Skeletal muscle satellite cell (primary cell): ENCODE data around the gene EAF2. TPM values are rescaled to one million over a fixed set of nuclear protein-coding genes. Genes with fewer than 3 reads are reported as not detected.

Experiments
- H3K27me3 ChIP-seq: 2 replicates; pipeline ENCODE4 v1.7.0; 2013; ENCODE audit warnings: low read length; ENCODE audit not compliant: control insufficient read depth, insufficient read depth
- H3K36me3 ChIP-seq: 2 replicates; pipeline ENCODE4 v1.7.0; 2013; ENCODE audit warnings: mild to moderate bottlenecking, control low read depth, low read length; ENCODE audit not compliant: insufficient read depth
- H3K4me1 ChIP-seq: 2 replicates; pipeline ENCODE4 v1.7.0; 2013; ENCODE audit warnings: low read length; ENCODE audit not compliant: control insufficient read depth, insufficient read depth
- H3K4me2 ChIP-seq: 2 replicates; pipeline ENCODE4 v1.7.0; 2013; ENCODE audit warnings: mild to moderate bottlenecking, low read length
- H3K4me3 ChIP-seq: 2 replicates; pipeline ENCODE4 v1.7.0; 2013; ENCODE audit warnings: low read length
- H3K9ac ChIP-seq: 2 replicates; pipeline ENCODE4 v1.7.0; 2013; ENCODE audit warnings: mild to moderate bottlenecking, low read depth, low read length, moderate library complexity
- H3K9me3 ChIP-seq: replicated peaks from 2 replicates; pipeline ENCODE4 v1.7.0; 2013; ENCODE audit warnings: mild to moderate bottlenecking, control low read depth, low read length
- total RNA-seq: library from RNA; depleted of rRNA; stranded (reverse); fragments of >200 nt; gene quantifications from 2 replicates; pipeline ENCODE4 v1.2.3, GENCODE V29; 2012; rRNA removed

EAF2 gene
- total RNA-seq = 2.0 and 2.2 TPM in 2 replicates

DNA sequence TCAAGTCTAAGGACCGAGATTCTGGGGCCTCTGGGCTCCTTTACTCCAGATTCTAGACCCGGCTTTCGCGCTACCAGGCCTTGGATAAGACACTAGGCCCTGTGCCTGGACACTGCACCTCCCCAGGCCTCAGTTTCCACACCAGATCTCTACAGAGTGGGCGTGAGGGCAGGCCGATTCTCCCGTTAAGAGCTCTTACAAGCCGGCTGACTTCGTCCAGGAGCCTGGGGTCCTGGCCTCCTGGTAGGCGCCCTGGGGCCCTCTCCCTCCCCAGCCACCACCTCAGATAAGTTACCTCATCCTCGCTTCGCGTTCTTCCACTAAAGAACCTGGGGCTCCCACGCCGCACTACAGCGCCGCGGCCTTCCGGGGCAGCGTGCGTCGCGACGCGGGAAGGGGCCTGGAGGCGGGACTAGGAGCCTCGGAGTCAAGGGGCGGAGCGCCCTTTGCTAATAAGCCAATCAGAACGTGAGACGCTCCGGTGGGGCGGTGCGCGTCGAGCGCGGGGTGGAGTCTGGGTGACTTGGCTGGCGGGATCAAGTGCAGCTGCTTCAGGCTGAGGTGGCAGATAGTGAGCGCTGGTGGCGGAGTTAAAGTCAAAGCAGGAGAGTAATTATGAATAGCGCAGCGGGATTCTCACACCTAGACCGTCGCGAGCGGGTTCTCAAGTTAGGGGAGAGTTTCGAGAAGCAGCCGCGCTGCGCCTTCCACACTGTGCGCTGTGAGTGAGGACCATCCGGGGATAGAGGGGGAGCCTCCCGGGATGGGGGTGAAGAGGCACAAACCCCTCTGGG is at the start of gene EAF2, which contains the start of gene IQCB1:
TSS of gene EAF2 (plus strand) at position 539 of the 794 bp plus-strand sequence. CDS start at position 616, 77 bp downstream.
TSS of gene IQCB1 (minus strand) at position 390 of the 794 bp plus-strand sequence. CDS start 6,100 bp downstream, outside the sequence.
- peaks cover 8% of the 10 kb centered on the region for H3K4me1 ChIP-seq
- no peaks in the 10 kb centered on the region for H3K27me3 ChIP-seq
- H3K9ac ChIP-seq = peak within 1 kb of the TSS; percentile 92
- peaks cover 3% of the 10 kb centered on the region for H3K36me3 ChIP-seq
- H3K9me3 ChIP-seq = no peaks in the 10 kb centered on the region
- peak within 1 kb of the TSS; percentile 88 for H3K4me2 ChIP-seq
- peak within 1 kb of the TSS; percentile 87 for H3K4me3 ChIP-seq

DNA sequence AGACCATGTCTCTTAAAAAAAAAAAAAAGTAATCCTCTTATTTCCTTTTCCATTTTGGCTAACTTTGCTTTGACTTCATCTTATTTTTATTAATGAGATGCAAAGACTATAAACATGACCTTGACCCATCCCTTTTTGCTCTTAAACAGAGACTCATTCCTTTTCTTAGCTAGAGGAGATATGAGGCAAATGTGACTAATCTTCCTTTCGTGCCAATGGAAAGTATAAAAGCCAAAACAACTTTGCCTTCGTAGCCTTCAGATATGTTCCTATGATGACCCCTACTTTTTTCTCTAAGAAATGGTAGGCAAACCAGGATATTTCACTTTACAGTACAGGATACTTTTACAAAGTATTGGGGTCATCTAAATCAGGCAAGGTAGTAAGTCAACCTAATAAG is 48.5 kb upstream of the EAF2 start:
- peaks cover 6% of the 10 kb centered on the region for H3K4me1 ChIP-seq
- no peaks in the 10 kb centered on the region for H3K27me3 ChIP-seq
- H3K4me2 ChIP-seq = no peak overlapping the region
- no peak overlapping the region for H3K4me3 ChIP-seq
- H3K9ac ChIP-seq = no peak overlapping the region
- H3K36me3 ChIP-seq = peaks cover 29% of the 10 kb centered on the region
- H3K9me3 ChIP-seq = no peaks in the 10 kb centered on the region

DNA sequence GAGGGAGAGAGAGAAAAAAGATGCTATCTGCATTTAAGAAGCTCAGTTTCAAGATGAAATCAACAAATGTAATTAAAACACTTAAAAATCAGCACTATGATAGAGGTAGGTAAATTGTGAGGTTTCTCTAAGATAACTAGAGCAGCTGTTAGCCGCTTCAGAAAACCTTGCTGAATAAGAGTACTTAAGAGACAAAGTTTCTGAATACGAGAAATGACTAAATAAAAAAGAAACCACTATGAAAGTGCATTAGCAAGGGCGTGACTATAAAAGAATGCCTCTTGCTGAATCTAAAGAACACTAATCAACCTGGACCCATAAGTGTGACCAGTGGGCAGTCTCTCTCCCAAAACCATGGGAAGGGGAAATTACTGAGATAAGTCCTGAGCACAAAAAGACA is 41.9 kb upstream of the EAF2 start:
- no peaks in the 10 kb centered on the region for H3K4me1 ChIP-seq
- no peak overlapping the region for H3K9ac ChIP-seq
- no peaks in the 10 kb centered on the region for H3K9me3 ChIP-seq
- H3K36me3 ChIP-seq = peaks cover 24% of the 10 kb centered on the region
- no peaks in the 10 kb centered on the region for H3K27me3 ChIP-seq
- no peak overlapping the region for H3K4me3 ChIP-seq
- no peak overlapping the region for H3K4me2 ChIP-seq

DNA sequence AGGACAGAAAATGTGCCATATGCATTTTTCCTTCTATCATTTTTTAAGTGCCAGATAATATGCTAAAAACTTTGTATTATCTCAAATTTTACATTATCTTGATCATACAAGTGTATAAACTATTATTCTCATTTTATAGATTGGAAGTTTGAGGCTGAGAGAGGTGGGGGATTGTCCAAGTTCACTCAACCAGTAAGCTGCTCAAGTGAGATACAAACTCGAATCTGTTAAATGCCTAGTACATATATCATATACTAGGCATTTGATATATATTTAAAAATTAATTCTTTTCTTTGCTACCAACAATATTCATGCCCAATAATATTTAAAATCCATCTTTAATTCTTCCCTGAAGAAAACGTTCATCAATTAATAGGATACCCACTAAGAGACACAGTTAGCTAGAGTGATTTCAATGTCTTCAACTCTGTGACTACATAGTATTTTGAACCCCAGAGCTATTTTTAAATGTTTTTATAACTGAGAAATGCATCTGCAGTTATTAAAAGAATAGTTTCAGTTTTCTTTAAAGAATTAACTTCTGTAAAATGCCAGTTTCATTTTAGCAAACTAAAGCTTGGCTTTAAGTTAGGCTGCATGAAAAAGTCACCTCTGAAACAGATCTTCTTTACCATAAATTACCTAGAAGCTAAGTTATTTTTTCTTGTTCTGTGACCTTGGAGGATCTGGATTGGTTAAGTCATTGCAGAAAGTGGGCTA is 40.6 kb upstream of the EAF2 start:
- no peaks in the 10 kb centered on the region for H3K27me3 ChIP-seq
- H3K4me3 ChIP-seq = no peak overlapping the region
- H3K4me1 ChIP-seq = no peaks in the 10 kb centered on the region
- H3K9me3 ChIP-seq = no peaks in the 10 kb centered on the region
- H3K36me3 ChIP-seq = peaks cover 14% of the 10 kb centered on the region
- H3K9ac ChIP-seq = no peak overlapping the region
- no peak overlapping the region for H3K4me2 ChIP-seq

DNA sequence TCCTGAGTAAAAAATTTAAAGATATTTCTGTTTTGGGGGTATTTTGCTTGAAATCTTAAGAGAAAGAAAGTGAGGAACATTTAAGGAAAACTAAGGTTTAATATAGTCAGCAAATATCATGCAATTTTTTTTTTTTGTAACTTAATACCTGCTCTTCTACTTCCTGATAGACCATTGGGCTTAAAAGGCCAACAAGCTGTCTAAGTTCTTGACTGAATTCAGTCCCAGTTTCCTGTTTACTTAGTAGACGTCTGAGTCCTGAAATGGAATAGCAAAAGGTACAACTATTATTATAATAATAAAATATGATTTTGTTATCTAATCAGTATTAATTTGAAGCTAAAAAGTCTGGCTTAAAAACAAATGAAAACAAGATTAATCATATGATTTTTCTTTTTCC is 38.0 kb upstream of the EAF2 start:
- no peaks in the 10 kb centered on the region for H3K9me3 ChIP-seq

GRCh38 chr3:121800906-121801305 is 34.1 kb upstream of the EAF2 start:
- Histone ChIP-seq H3K9me3 (no peaks in the 10 kb centered on the region), H3K27me3 (no peaks in the 10 kb centered on the region), H3K4me2 (no peak overlapping the region), H3K4me3 (no peak overlapping the region), H3K4me1 (no peaks in the 10 kb centered on the region), H3K9ac (no peak overlapping the region), H3K36me3 (peaks cover 14% of the 10 kb centered on the region)

More for the DNA sequence above, 38.0 kb upstream of the EAF2 start:
- H3K4me1 ChIP-seq = no peaks in the 10 kb centered on the region
- H3K9ac ChIP-seq = no peak overlapping the region
- H3K4me2 ChIP-seq = no peak overlapping the region
- H3K27me3 ChIP-seq = no peaks in the 10 kb centered on the region
- peaks cover 12% of the 10 kb centered on the region for H3K36me3 ChIP-seq
- H3K4me3 ChIP-seq = no peak overlapping the region

- Histone ChIP-seq H3K36me3 (peaks cover 11% of the 10 kb centered on the region), H3K4me2 (no peak overlapping the region), H3K4me1 (no peaks in the 10 kb centered on the region), H3K9me3 (no peaks in the 10 kb centered on the region), H3K4me3 (no peak overlapping the region), H3K27me3 (no peaks in the 10 kb centered on the region), H3K9ac (no peak overlapping the region)
These were observed 31.2 kb upstream of the EAF2 start for GRCh38 chr3:121803771-121804320.

- no peaks in the 10 kb centered on the region for H3K9me3 ChIP-seq
- no peaks in the 10 kb centered on the region for H3K27me3 ChIP-seq
- H3K36me3 ChIP-seq = peaks cover 17% of the 10 kb centered on the region
- H3K4me3 ChIP-seq = no peak overlapping the region
- H3K4me2 ChIP-seq = no peak overlapping the region
- no peaks in the 10 kb centered on the region for H3K4me1 ChIP-seq
- H3K9ac ChIP-seq = no peak overlapping the region
These were observed 25.8 kb upstream of the EAF2 start for GRCh38 chr3:121809249-121809648.

DNA sequence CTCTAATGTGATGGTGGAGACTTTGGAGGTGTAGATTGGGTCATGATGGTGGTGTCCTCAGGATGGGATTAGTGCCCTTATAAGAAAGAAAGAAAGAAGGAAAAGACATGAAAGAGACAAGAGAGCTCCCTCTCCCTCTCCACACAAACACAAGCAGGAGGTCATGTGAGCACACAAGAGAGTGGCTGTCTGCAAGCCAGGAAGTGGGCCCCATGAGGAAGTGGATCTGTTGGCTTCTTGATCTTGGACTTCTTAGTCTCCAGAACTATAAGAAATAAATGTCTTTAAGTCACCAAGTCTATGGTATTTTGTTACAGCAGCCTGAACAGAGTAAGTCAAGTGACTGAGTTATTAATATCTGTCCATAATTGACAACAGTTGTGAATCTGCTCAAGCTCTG is 17.3 kb upstream of the EAF2 start:
- H3K4me1 ChIP-seq = no peaks in the 10 kb centered on the region
- H3K9me3 ChIP-seq = peaks cover 5% of the 10 kb centered on the region
- peaks cover 22% of the 10 kb centered on the region for H3K36me3 ChIP-seq
- H3K4me2 ChIP-seq = no peak overlapping the region
- H3K4me3 ChIP-seq = no peak overlapping the region
- no peak overlapping the region for H3K9ac ChIP-seq
- H3K27me3 ChIP-seq = no peaks in the 10 kb centered on the region

GRCh38 chr3:121818578-121818977 is 16.4 kb upstream of the EAF2 start:
- peaks cover 5% of the 10 kb centered on the region for H3K9me3 ChIP-seq
- H3K9ac ChIP-seq = no peak overlapping the region
- H3K27me3 ChIP-seq = no peaks in the 10 kb centered on the region
- no peak overlapping the region for H3K4me2 ChIP-seq
- H3K4me3 ChIP-seq = no peak overlapping the region
- H3K36me3 ChIP-seq = peaks cover 28% of the 10 kb centered on the region
- no peaks in the 10 kb centered on the region for H3K4me1 ChIP-seq

DNA sequence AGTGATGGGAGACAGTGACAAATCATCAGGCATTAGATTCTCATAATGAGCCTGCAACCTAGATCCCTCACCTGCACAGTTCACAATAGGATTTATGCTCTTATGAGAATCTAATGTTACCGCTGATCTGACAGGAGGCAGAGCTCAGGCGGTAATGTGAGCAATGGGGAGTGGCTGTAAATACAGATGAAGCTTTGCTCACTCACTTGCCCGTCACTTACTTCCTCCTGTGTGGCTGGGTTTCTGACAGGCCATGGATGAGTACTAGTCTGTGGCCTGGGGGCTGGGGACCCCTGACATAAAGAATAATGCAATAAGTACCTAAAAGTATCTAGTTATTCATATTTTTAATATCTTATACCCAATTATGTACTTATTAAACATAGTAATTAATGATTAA is 15.8 kb upstream of the EAF2 start:
- H3K4me2 ChIP-seq = no peak overlapping the region
- peaks cover 34% of the 10 kb centered on the region for H3K36me3 ChIP-seq
- H3K4me3 ChIP-seq = no peak overlapping the region

More for the DNA sequence above, 15.8 kb upstream of the EAF2 start:
- no peaks in the 10 kb centered on the region for H3K27me3 ChIP-seq
- H3K9me3 ChIP-seq = peaks cover 5% of the 10 kb centered on the region
- no peak overlapping the region for H3K9ac ChIP-seq
- H3K4me1 ChIP-seq = no peaks in the 10 kb centered on the region
